HepG2 (cell line): ENCODE results near the gene CCNYL1. TPM values are rescaled to one million over a fixed set of nuclear protein-coding genes. Genes with fewer than 3 reads are reported as not detected.

Experiments used
- CERS6 ChIP-seq: sonication (generic); formaldehyde crosslinking; IDR thresholded peaks from 2 replicates; pipeline ENCODE4 v1.5.0; 2020; ENCODE audit warnings: missing genetic modification reagents
- E2F5 ChIP-seq: sonication (generic); formaldehyde crosslinking; conservative IDR thresholded peaks from 2 replicates; pipeline ENCODE4 v1.4.0; 2020; ENCODE audit warnings: missing genetic modification reagents
- ELF3 ChIP-seq: IDR thresholded peaks from 2 replicates; pipeline ENCODE4 v1.6.1; 2016; ENCODE audit warnings: missing genetic modification reagents, missing compliant biosample characterization
- HMGXB3 ChIP-seq: sonication (generic); formaldehyde crosslinking; IDR thresholded peaks from 2 replicates; pipeline ENCODE4 v1.4.0; 2020; ENCODE audit warnings: missing genetic modification reagents, borderline replicate concordance
- IRX3 ChIP-seq: sonication (generic); formaldehyde crosslinking; IDR thresholded peaks from 2 replicates; pipeline ENCODE4 v1.8.1; 2023; ENCODE audit warnings: mild to moderate bottlenecking, low read depth, missing genetic modification reagents, borderline replicate concordance
- KMT2B ChIP-seq: IDR thresholded peaks from 2 replicates; pipeline ENCODE4 v1.6.1; 2016; ENCODE audit warnings: missing genetic modification reagents, missing compliant biosample characterization
- MED13 ChIP-seq: sonication (generic); formaldehyde crosslinking; IDR thresholded peaks from 2 replicates; pipeline ENCODE4 v1.5.0; 2020; ENCODE audit warnings: missing genetic modification reagents
- NCOA2 ChIP-seq: sonication (generic); formaldehyde crosslinking; IDR thresholded peaks from 2 replicates; pipeline ENCODE4 v1.8.0; 2022; ENCODE audit warnings: inconsistent platforms
- NFIC ChIP-seq: IDR thresholded peaks from 2 replicates; pipeline ENCODE4 v1.6.1; 2012; ENCODE audit warnings: mild to moderate bottlenecking, low read length, inconsistent platforms
- SIX4 ChIP-seq: sonication (generic); formaldehyde crosslinking; IDR thresholded peaks from 2 replicates; pipeline ENCODE4 v1.4.0; 2020; ENCODE audit warnings: missing genetic modification reagents
- SKI ChIP-seq: fragments of 450-650 bp; IDR thresholded peaks from one replicate; pipeline ENCODE4 v1.6.1; 2018; ENCODE audit warnings: mild to moderate bottlenecking; ENCODE audit not compliant: partially characterized antibody
- THAP9 ChIP-seq: sonication (generic); formaldehyde crosslinking; IDR thresholded peaks from 2 replicates; pipeline ENCODE4; 2020; ENCODE audit warnings: missing genetic modification reagents, mild to moderate bottlenecking, borderline replicate concordance
- ZNF230 ChIP-seq: sonication (generic); formaldehyde crosslinking; IDR thresholded peaks from 2 replicates; pipeline ENCODE4 v1.4.0; 2020; ENCODE audit warnings: mild to moderate bottlenecking, missing genetic modification reagents
- ZNF614 ChIP-seq: IDR thresholded peaks from 2 replicates; pipeline ENCODE4 v1.6.1; 2018; ENCODE audit warnings: missing biosample characterization, missing genetic modification reagents, inconsistent platforms, borderline replicate concordance
- ZNF720 ChIP-seq: sonication (generic); formaldehyde crosslinking; IDR thresholded peaks from 2 replicates; pipeline ENCODE4 v1.4.0; 2020; ENCODE audit warnings: missing genetic modification reagents
- ZNF761 ChIP-seq: sonication (generic); formaldehyde crosslinking; conservative IDR thresholded peaks from 2 replicates; pipeline ENCODE4 v1.4.0; 2020; ENCODE audit warnings: mild to moderate bottlenecking, missing genetic modification reagents
- ZNF782 ChIP-seq: sonication (generic); formaldehyde crosslinking; IDR thresholded peaks from 2 replicates; pipeline ENCODE4 v1.4.0; 2020; ENCODE audit warnings: missing genetic modification reagents, mild to moderate bottlenecking, borderline replicate concordance
- ZNF839 ChIP-seq: sonication (generic); formaldehyde crosslinking; IDR thresholded peaks from 2 replicates; pipeline ENCODE4 v1.4.0; 2020; ENCODE audit warnings: missing genetic modification reagents, mild to moderate bottlenecking, borderline replicate concordance
- ZSCAN29 ChIP-seq: sonication (generic); formaldehyde crosslinking; conservative IDR thresholded peaks from 2 replicates; pipeline ENCODE4 v1.4.0; 2020; ENCODE audit warnings: mild to moderate bottlenecking, missing genetic modification reagents
- polyA plus RNA-seq, 8 experiments: library from polyadenylated mRNA; depleted of rRNA in 3 of 8; stranded (reverse) in 7 of 8; unstranded in 1 of 8; fragments of >200 nt; fragmentation: Illumina TruSeq in 4 of 8; extraction: Trizol in 4 of 8; gene quantifications; 2 replicates each; pipeline versions ENCODE4 v1.2.1 to v1.2.3, GENCODE V29; 2011 to 2016; ENCODE audit warnings: low read depth in 4 of 8, missing spikeins in 1 of 8, mixed read lengths in 1 of 8; ENCODE audit not compliant: insufficient read depth in 1 of 8
- total RNA-seq, 5 experiments: library from RNA; depleted of rRNA; stranded (reverse); fragments of >200 nt; fragmentation: Illumina TruSeq; extraction: Trizol; gene quantifications; 2 replicates each; pipeline ENCODE4 v1.2.3, GENCODE V29; 2016; ENCODE audit warnings: low read depth in 1 of 5

Gene CCNYL1
- total and polyA plus RNA-seq, 2 of the 13 experiments (the other 11 are each of a cell fraction or from before 2014, with no cell fraction given), result 12.5 to 16.2 TPM

GRCh38 chr2:207710814-207711740, at the start of gene CCNYL1 (continued):
- no peak for TF ChIP-seq SKI
- peak; percentile 52 for TF ChIP-seq NFIC
- 0 out of 2 replicates have a peak, but pooled peaks have one; percentile 9 for TF ChIP-seq ZNF782 (CRISPR knock-in tag)
- no peak for TF ChIP-seq SIX4 (CRISPR knock-in tag)
- no peak for TF ChIP-seq THAP9 (CRISPR knock-in tag)
- TF ChIP-seq IRX3 (CRISPR knock-in tag), result no peak
- TF ChIP-seq NCOA2 (CRISPR knock-in tag), result no peak
- TF ChIP-seq ZSCAN29, result no peak
- TF ChIP-seq HMGXB3 (CRISPR knock-in tag), result no peak; the same call in 1 of the 2 replicates
- no peak for TF ChIP-seq ZNF230 (CRISPR knock-in tag)
- peak; percentile 37; the same call in 1 of the 2 replicates for TF ChIP-seq MED13 (CRISPR knock-in tag)
- no peak; the same call in 1 of the 2 replicates for TF ChIP-seq ZNF761 (CRISPR knock-in tag)
- TF ChIP-seq ELF3 (CRISPR knock-in tag), result peak; percentile 82
- TF ChIP-seq KMT2B (CRISPR knock-in tag), result peak; percentile 77
- no peak for TF ChIP-seq CERS6 (CRISPR knock-in tag)
- TF ChIP-seq ZNF614, result peak; percentile 43
- TF ChIP-seq ZNF839 (CRISPR knock-in tag), result peak; percentile 59; the same call in 1 of the 2 replicates
- TF ChIP-seq ZNF720 (CRISPR knock-in tag), result no peak
- TF ChIP-seq E2F5 (CRISPR knock-in tag), result no peak
